GM13976 (cell line): ENCODE data around the gene LRMDA.

Source experiments
- DNase-seq: peaks from one replicate; pipeline ENCODE4 v3.0.0; 2012; ENCODE audit warnings: low spot score
- CTCF ChIP-seq: IDR thresholded peaks from 2 replicates; pipeline ENCODE4 v1.5.1; 2012; ENCODE audit warnings: borderline replicate concordance, mild to moderate bottlenecking; ENCODE audit not compliant: insufficient read depth; ENCODE audit errors: extremely low read depth, missing control alignments, control extremely low read depth
- in situ Hi-C: fragments of 300-500 bp; cut with MboI; formaldehyde crosslinking; loops from one replicate; pipeline ENCODE4 v1.12.0; 2022; ENCODE audit warnings: low sequenced_read_pairs, mixed read lengths, inconsistent platforms; ENCODE audit not compliant: unreplicated experiment

LRMDA gene

GRCh38 chr10:75773231-75773780, 341.9 kb downstream of the LRMDA start:
- in situ Hi-C loops, result no loop called here
- TF ChIP-seq CTCF, result no peak
- no peak for DNase-seq

- no peak for TF ChIP-seq CTCF
- DNase-seq, result no peak
- in situ Hi-C loops, result no loop called here
These were observed 342.7 kb downstream of the LRMDA start for GRCh38 chr10:75773813-75774782.

- in situ Hi-C loops, result no loop called here
- TF ChIP-seq CTCF, result no peak
- no peak for DNase-seq
These were observed 343.5 kb downstream of the LRMDA start for GRCh38 chr10:75774783-75775490.

- no peak for TF ChIP-seq CTCF
- in situ Hi-C loops, result no loop called here
- no peak for DNase-seq
These were observed 345.5 kb downstream of the LRMDA start for GRCh38 chr10:75776738-75777504.

- no peak for TF ChIP-seq CTCF
- in situ Hi-C loops, result no loop called here
- DNase-seq, result no peak
These were observed 347.2 kb downstream of the LRMDA start for GRCh38 chr10:75778665-75779064.

- TF ChIP-seq CTCF, result no peak
- DNase-seq, result no peak
These were observed 347.9 kb downstream of the LRMDA start for GRCh38 chr10:75779276-75779675.

More at GRCh38 chr10:75779276-75779675, 347.9 kb downstream of the LRMDA start:
- in situ Hi-C loops, result no loop called here
